HEK293 (cell line): Measurements from ENCODE around the gene ATOH1.

Experiments used
- CTCF ChIA-PET: fragments of 350-600 bp; formaldehyde crosslinking; extraction: SDS; loops from one replicate; lab custom pipeline; 2021; ENCODE audit warnings: antibody characterized with exemption; lab: Yijun Ruan, JAX
- POLR2A ChIA-PET: fragments of 300-600 bp; formaldehyde crosslinking; extraction: SDS; loops from one replicate; lab custom pipeline; 2020; ENCODE audit warnings: antibody characterized with exemption, inconsistent platforms; lab: Yijun Ruan, JAX
- H3K27ac ChIP-seq: fragments of 200-500 bp; sonication (Bioruptor generic); 2 replicates; pipeline ENCODE4 v1.5.1; 2014; ENCODE audit warnings: low read depth, low read length, control low read depth, inconsistent platforms; ENCODE audit errors: extremely low read depth
- H3K36me3 ChIP-seq, 2 experiments: fragments of 200-500 bp in 1 of 2; sonication (Bioruptor generic) in 1 of 2; 1 replicate in 1 of 2; 2 replicates in 1 of 2; pipeline ENCODE4 v1.5.1; 2014 to 2017; ENCODE audit warnings: inconsistent platforms in 2 of 2, low read length in 2 of 2; ENCODE audit not compliant: control insufficient read depth in 2 of 2, insufficient read depth in 1 of 2
- H3K4me1 ChIP-seq: fragments of 200-500 bp; sonication (Bioruptor generic); 2 replicates; pipeline ENCODE4 v1.5.1; 2014; ENCODE audit warnings: mild to moderate bottlenecking, low read length, inconsistent platforms; ENCODE audit not compliant: control insufficient read depth, insufficient read depth
- H3K4me3 ChIP-seq: 2 replicates; pipeline ENCODE4 v1.5.1; 2011; ENCODE audit warnings: low read depth, mild to moderate bottlenecking, control low read depth, low read length, moderate library complexity
- H3K9me3 ChIP-seq: fragments of 200-500 bp; sonication (Bioruptor generic); 2 replicates; pipeline ENCODE4 v1.5.1; 2014; ENCODE audit warnings: low read depth, low read length, inconsistent platforms; ENCODE audit not compliant: control insufficient read depth, insufficient read depth
- GLIS1 ChIP-seq: fragments of 450-650 bp; formaldehyde crosslinking; IDR thresholded peaks from 2 replicates; pipeline ENCODE4 v1.5.1; 2016; ENCODE audit warnings: missing biosample characterization, missing genetic modification characterization
- HOXD13 ChIP-seq: sonication (generic); formaldehyde crosslinking; IDR thresholded peaks from 2 replicates; pipeline ENCODE4 v1.8.0; 2022; ENCODE audit warnings: missing genetic modification reagents, borderline replicate concordance
- ZFP3 ChIP-seq: fragments of 450-650 bp; formaldehyde crosslinking; IDR thresholded peaks from 2 replicates; pipeline ENCODE4 v1.5.1; 2016; ENCODE audit warnings: low read depth, missing biosample characterization, missing genetic modification characterization
- ZIC2 ChIP-seq: fragments of 450-650 bp; formaldehyde crosslinking; IDR thresholded peaks from 2 replicates; pipeline ENCODE4 v1.5.1; 2016; ENCODE audit warnings: missing biosample characterization, missing genetic modification characterization
- ZNF112 ChIP-seq: fragments of 450-650 bp; formaldehyde crosslinking; IDR thresholded peaks from 2 replicates; pipeline ENCODE4 v1.5.0; 2017; ENCODE audit warnings: missing biosample characterization, missing genetic modification characterization
- ZNF16 ChIP-seq: fragments of 450-650 bp; formaldehyde crosslinking; IDR thresholded peaks from 2 replicates; pipeline ENCODE4 v1.5.1; 2016; ENCODE audit warnings: low read depth, missing biosample characterization, missing genetic modification characterization
- ZNF169 ChIP-seq: fragments of 450-650 bp; formaldehyde crosslinking; IDR thresholded peaks from 2 replicates; pipeline ENCODE4 v1.5.1; 2016; ENCODE audit warnings: missing biosample characterization, missing genetic modification characterization
- ZNF174 ChIP-seq: fragments of 450-650 bp; formaldehyde crosslinking; IDR thresholded peaks from 2 replicates; pipeline ENCODE4 v1.5.0; 2017; ENCODE audit warnings: missing biosample characterization, mild to moderate bottlenecking, missing genetic modification characterization
- ZNF175 ChIP-seq: fragments of 450-650 bp; formaldehyde crosslinking; IDR thresholded peaks from 2 replicates; pipeline ENCODE4 v1.5.1; 2016; ENCODE audit warnings: missing biosample characterization, missing genetic modification characterization
- ZNF214 ChIP-seq: fragments of 450-650 bp; formaldehyde crosslinking; IDR thresholded peaks from 2 replicates; pipeline ENCODE4 v1.5.1; 2017; ENCODE audit warnings: missing biosample characterization, mild to moderate bottlenecking, missing genetic modification characterization, borderline replicate concordance
- ZNF23 ChIP-seq: fragments of 450-650 bp; formaldehyde crosslinking; IDR thresholded peaks from 2 replicates; pipeline ENCODE4 v1.5.1; 2016; ENCODE audit warnings: missing biosample characterization, missing genetic modification characterization, borderline replicate concordance
- ZNF350 ChIP-seq: fragments of 450-650 bp; formaldehyde crosslinking; IDR thresholded peaks from 2 replicates; pipeline ENCODE4 v1.5.0; 2017; ENCODE audit warnings: missing biosample characterization, mild to moderate bottlenecking, missing genetic modification characterization
- ZNF555 ChIP-seq: fragments of 450-650 bp; formaldehyde crosslinking; conservative IDR thresholded peaks from 2 replicates; pipeline ENCODE4 v1.5.1; 2017; ENCODE audit warnings: missing biosample characterization, mild to moderate bottlenecking, missing genetic modification characterization, inconsistent platforms
- ZNF629 ChIP-seq: fragments of 450-650 bp; formaldehyde crosslinking; IDR thresholded peaks from 2 replicates; pipeline ENCODE4 v1.5.1; 2017; ENCODE audit warnings: missing biosample characterization, missing genetic modification characterization
- ZNF785 ChIP-seq: fragments of 450-650 bp; formaldehyde crosslinking; IDR thresholded peaks from 2 replicates; pipeline ENCODE4 v1.5.1; 2016; ENCODE audit warnings: missing biosample characterization, missing genetic modification characterization
- TF ChIP-seq, protein P1 (sequence below): fragments of 450-650 bp; formaldehyde crosslinking; IDR thresholded peaks from 2 replicates; pipeline ENCODE4 v1.5.1; 2017; ENCODE audit warnings: missing biosample characterization, missing genetic modification characterization
- TF ChIP-seq, protein P2 (sequence below): fragments of 450-650 bp; formaldehyde crosslinking; IDR thresholded peaks from 2 replicates; pipeline ENCODE4 v1.5.1; 2016; ENCODE audit warnings: missing biosample characterization, missing genetic modification characterization
- TF ChIP-seq, protein P3 (sequence below): fragments of 450-650 bp; formaldehyde crosslinking; IDR thresholded peaks from 2 replicates; pipeline ENCODE4 v1.5.1; 2016; ENCODE audit warnings: missing biosample characterization, missing genetic modification characterization

ATOH1 gene

DNA sequence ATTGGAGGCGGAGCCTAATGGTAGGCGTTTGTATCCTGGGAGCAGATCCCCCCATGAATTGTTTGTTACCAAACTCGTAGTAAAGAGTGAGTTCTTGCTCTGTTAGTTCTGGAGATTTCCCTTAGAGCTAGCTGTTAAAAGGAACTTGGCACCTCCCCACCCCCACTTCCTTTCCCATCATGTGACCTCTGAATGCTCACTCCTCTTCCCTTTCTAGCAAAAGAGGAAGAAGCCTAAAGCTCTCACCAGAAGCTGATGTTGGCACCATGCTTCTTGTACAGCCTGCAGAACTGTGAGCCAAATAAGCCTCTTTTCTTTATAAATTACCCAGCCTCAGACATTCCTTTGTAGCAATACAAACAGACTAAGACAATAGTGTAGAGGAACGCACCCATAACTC, 13.8 kb upstream of the ATOH1 start:
- Histone ChIP-seq H3K27ac (no peak overlapping the region), H3K4me1 (no peaks in the 10 kb centered on the region), H3K36me3 (no peaks in the 10 kb centered on the region), H3K9me3 (no peaks in the 10 kb centered on the region), H3K4me3 (no peak overlapping the region)
- TF ChIP-seq ZNF112 (tag by site-specific recombination) (no peak), ZNF629 (tag by site-specific recombination) (no peak), ZNF174 (no peak), ZNF175 (tag by site-specific recombination) (no peak), ZNF23 (tag by site-specific recombination) (no peak), HOXD13 (CRISPR knock-in tag) (no peak), ZNF16 (no peak), ZFP3 (tag by site-specific recombination) (no peak), ZNF785 (no peak), ZNF169 (no peak), ZNF350 (tag by site-specific recombination) (no peak), ZNF555 (tag by site-specific recombination) (no peak)
- TF ChIP-seq, protein P1, sequence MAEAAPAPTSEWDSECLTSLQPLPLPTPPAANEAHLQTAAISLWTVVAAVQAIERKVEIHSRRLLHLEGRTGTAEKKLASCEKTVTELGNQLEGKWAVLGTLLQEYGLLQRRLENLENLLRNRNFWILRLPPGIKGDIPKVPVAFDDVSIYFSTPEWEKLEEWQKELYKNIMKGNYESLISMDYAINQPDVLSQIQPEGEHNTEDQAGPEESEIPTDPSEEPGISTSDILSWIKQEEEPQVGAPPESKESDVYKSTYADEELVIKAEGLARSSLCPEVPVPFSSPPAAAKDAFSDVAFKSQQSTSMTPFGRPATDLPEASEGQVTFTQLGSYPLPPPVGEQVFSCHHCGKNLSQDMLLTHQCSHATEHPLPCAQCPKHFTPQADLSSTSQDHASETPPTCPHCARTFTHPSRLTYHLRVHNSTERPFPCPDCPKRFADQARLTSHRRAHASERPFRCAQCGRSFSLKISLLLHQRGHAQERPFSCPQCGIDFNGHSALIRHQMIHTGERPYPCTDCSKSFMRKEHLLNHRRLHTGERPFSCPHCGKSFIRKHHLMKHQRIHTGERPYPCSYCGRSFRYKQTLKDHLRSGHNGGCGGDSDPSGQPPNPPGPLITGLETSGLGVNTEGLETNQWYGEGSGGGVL (tag by site-specific recombination): no peak
- TF ChIP-seq, protein P2, sequence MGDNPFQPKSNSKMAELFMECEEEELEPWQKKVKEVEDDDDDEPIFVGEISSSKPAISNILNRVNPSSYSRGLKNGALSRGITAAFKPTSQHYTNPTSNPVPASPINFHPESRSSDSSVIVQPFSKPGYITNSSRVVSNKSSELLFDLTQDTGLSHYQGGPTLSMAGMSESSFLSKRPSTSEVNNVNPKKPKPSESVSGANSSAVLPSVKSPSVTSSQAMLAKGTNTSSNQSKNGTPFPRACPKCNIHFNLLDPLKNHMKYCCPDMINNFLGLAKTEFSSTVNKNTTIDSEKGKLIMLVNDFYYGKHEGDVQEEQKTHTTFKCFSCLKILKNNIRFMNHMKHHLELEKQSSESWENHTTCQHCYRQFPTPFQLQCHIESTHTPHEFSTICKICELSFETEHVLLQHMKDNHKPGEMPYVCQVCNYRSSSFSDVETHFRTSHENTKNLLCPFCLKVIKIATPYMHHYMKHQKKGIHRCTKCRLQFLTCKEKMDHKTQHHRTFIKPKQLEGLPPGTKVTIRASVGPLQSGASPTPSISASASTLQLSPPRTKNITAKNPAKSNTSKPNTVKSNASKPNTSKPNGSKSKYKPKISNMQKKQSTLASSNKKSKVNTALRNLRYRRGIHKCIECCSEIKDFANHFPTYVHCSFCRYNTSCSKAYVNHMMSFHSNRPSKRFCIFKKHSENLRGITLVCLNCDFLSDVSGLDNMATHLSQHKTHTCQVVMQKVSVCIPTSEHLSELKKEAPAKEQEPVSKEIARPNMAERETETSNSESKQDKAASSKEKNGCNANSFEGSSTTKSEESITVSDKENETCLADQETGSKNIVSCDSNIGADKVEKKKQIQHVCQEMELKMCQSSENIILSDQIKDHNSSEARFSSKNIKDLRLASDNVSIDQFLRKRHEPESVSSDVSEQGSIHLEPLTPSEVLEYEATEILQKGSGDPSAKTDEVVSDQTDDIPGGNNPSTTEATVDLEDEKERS (tag by site-specific recombination): no peak
- TF ChIP-seq, protein P3, sequence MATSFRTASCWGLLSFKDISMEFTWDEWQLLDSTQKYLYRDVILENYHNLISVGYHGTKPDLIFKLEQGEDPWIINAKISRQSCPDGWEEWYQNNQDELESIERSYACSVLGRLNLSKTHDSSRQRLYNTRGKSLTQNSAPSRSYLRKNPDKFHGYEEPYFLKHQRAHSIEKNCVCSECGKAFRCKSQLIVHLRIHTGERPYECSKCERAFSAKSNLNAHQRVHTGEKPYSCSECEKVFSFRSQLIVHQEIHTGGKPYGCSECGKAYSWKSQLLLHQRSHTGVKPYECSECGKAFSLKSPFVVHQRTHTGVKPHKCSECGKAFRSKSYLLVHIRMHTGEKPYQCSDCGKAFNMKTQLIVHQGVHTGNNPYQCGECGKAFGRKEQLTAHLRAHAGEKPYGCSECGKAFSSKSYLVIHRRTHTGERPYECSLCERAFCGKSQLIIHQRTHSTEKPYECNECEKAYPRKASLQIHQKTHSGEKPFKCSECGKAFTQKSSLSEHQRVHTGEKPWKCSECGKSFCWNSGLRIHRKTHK: no peak
- POLR2A ChIA-PET: no interaction called here
- CTCF ChIA-PET: interaction anchor here (0.5 kb wide), 1 partner anchor 87 kb away, joined by 4 read pairs; no protein-coding TSS in a partner anchor

DNA sequence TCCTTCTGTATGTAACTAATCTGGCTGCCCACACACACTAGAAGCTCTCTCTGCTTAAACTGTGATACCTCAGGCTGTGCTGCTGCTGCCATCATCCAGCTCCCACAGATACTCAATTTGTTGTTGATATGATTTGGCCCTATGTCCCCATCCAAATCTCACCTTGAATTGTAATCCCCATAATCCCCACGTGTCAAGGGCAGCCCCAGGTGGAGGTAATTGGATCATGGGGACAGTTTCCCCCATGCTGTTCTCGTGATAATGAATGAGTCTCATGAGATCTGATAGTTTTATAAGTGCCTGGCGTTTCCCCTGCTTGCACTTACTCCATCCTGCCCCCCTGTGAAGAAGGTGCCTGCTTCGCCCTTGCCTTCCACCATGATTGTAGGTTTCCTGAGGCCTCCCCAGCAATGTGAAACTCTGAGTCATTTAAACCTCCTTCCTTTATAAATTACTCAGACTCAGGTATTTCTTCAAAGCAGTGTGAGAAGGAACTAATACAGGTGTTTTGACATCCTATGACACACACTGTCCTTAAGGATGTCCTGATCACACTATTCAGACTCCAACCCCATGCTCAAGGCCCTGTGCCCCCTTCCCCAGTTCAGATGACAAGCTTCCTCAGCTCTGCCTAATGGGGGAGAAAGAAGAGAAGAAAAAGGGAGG, 2.9 kb upstream of the ATOH1 start:
- POLR2A ChIA-PET: no interaction called here
- CTCF ChIA-PET: no interaction called here
- no peak overlapping the region for H3K4me3 ChIP-seq
- TF ChIP-seq GLIS1 (tag by site-specific recombination): 0 out of 2 replicates have a peak, but pooled peaks have one; percentile 31
- TF ChIP-seq ZNF214 (tag by site-specific recombination): no peak
- peak; percentile 44 for TF ChIP-seq ZIC2 (tag by site-specific recombination)
- no peaks in the 10 kb centered on the region for H3K9me3 ChIP-seq
- no peak overlapping the region for H3K27ac ChIP-seq
- H3K4me1 ChIP-seq: no peaks in the 10 kb centered on the region
- no peaks in the 10 kb centered on the region for H3K36me3 ChIP-seq
